HepG2 (cell line): ENCODE measurements around the gene ZNF280A. TPM values are rescaled to one million over a fixed set of nuclear protein-coding genes. Genes with fewer than 3 reads are reported as not detected.

ENCODE experiments used
- BORCS8-MEF2B ChIP-seq: sonication (generic); formaldehyde crosslinking; IDR thresholded peaks from 2 replicates; pipeline ENCODE4 v1.8.0; 2022; ENCODE audit warnings: mild to moderate bottlenecking, missing genetic modification reagents
- ETS1 ChIP-seq: sonication (generic); formaldehyde crosslinking; IDR thresholded peaks from 2 replicates; pipeline ENCODE4 v1.4.0; 2020; ENCODE audit warnings: missing genetic modification reagents
- FOSL1 ChIP-seq: sonication (generic); formaldehyde crosslinking; IDR thresholded peaks from 2 replicates; pipeline ENCODE4 v1.9.0; 2021; ENCODE audit warnings: missing genetic modification reagents, borderline replicate concordance
- HMG20A ChIP-seq: IDR thresholded peaks from 2 replicates; pipeline ENCODE4 v1.6.1; 2016; ENCODE audit warnings: borderline replicate concordance
- MIER3 ChIP-seq: IDR thresholded peaks from 2 replicates; pipeline ENCODE4 v1.6.1; 2016; ENCODE audit warnings: missing compliant biosample characterization, borderline replicate concordance
- MXI1 ChIP-seq: IDR thresholded peaks from 3 replicates; pipeline ENCODE4 v1.6.1; 2012; ENCODE audit warnings: low read depth, low read length, inconsistent platforms, borderline replicate concordance
- PHF8 ChIP-seq: sonication (generic); formaldehyde crosslinking; IDR thresholded peaks from 2 replicates; pipeline ENCODE4 v1.5.0; 2020; ENCODE audit warnings: missing genetic modification reagents
- PRDM10 ChIP-seq: sonication (generic); formaldehyde crosslinking; IDR thresholded peaks from 2 replicates; pipeline ENCODE4 v1.4.0; 2020; ENCODE audit warnings: low read depth, missing genetic modification reagents
- RAD51 ChIP-seq: fragments of 450-650 bp; IDR thresholded peaks from 2 replicates; pipeline ENCODE4 v1.6.1; 2016; ENCODE audit warnings: borderline replicate concordance
- SKIL ChIP-seq: sonication (generic); formaldehyde crosslinking; IDR thresholded peaks from 2 replicates; pipeline ENCODE4 v1.8.0; 2022; ENCODE audit warnings: missing genetic modification reagents, mild to moderate bottlenecking, moderate library complexity, borderline replicate concordance
- TCF7 ChIP-seq: sonication (generic); IDR thresholded peaks from 2 replicates; pipeline ENCODE4 v1.6.1; 2016; ENCODE audit warnings: antibody characterized with exemption, low read depth
- TMF1 ChIP-seq: sonication (generic); formaldehyde crosslinking; IDR thresholded peaks from 2 replicates; pipeline ENCODE4 v1.8.1; 2022; ENCODE audit warnings: low read depth, missing genetic modification reagents
- ZFP91 ChIP-seq: sonication (generic); formaldehyde crosslinking; IDR thresholded peaks from 2 replicates; pipeline ENCODE4 v1.9.0; 2022; ENCODE audit warnings: missing genetic modification reagents, mild to moderate bottlenecking, borderline replicate concordance
- ZNF10 ChIP-seq: sonication (generic); formaldehyde crosslinking; IDR thresholded peaks from 2 replicates; pipeline ENCODE4 v1.4.0; 2020; ENCODE audit warnings: mild to moderate bottlenecking, low read depth, missing genetic modification reagents, borderline replicate concordance
- ZNF552 ChIP-seq: sonication (generic); formaldehyde crosslinking; IDR thresholded peaks from 2 replicates; pipeline ENCODE4 v1.9.0; 2022; ENCODE audit warnings: missing genetic modification reagents, mild to moderate bottlenecking, borderline replicate concordance
- ZXDC ChIP-seq: sonication (generic); formaldehyde crosslinking; IDR thresholded peaks from 2 replicates; pipeline ENCODE4 v1.5.0; 2020; ENCODE audit warnings: mild to moderate bottlenecking, missing genetic modification reagents
- polyA plus RNA-seq, 8 experiments: library from polyadenylated mRNA; depleted of rRNA in 3 of 8; stranded (reverse) in 7 of 8; unstranded in 1 of 8; fragments of >200 nt; fragmentation: Illumina TruSeq in 4 of 8; extraction: Trizol in 4 of 8; gene quantifications; 2 replicates each; pipeline versions ENCODE4 v1.2.1 to v1.2.3, GENCODE V29; 2011 to 2016; ENCODE audit warnings: low read depth in 4 of 8, missing spikeins in 1 of 8, mixed read lengths in 1 of 8; ENCODE audit not compliant: insufficient read depth in 1 of 8
- total RNA-seq, 5 experiments: library from RNA; depleted of rRNA; stranded (reverse); fragments of >200 nt; fragmentation: Illumina TruSeq; extraction: Trizol; gene quantifications; 2 replicates each; pipeline ENCODE4 v1.2.3, GENCODE V29; 2016; ENCODE audit warnings: low read depth in 1 of 5

ZNF280A gene
- total and polyA plus RNA-seq, 2 of the 13 experiments (the other 11 are each of a cell fraction or from before 2014, with no cell fraction given), result 1.4 to 2.9 TPM

- TF ChIP-seq PRDM10, result no peak
- peak; percentile 89 for TF ChIP-seq ZFP91 (CRISPR knock-in tag)
- TF ChIP-seq TMF1, result peak; percentile 92
- no peak for TF ChIP-seq RAD51
- no peak for TF ChIP-seq TCF7
- TF ChIP-seq ZNF552 (CRISPR knock-in tag), result no peak
- peak; percentile 81; the same call in 1 of the 3 replicates for TF ChIP-seq MXI1
- TF ChIP-seq BORCS8-MEF2B (CRISPR knock-in tag), result peak; percentile 92
- no peak for TF ChIP-seq ETS1
- TF ChIP-seq MIER3, result no peak
- TF ChIP-seq FOSL1 (CRISPR knock-in tag), result no peak
- TF ChIP-seq PHF8 (CRISPR knock-in tag), result peak; percentile 89
- TF ChIP-seq ZNF10 (CRISPR knock-in tag), result no peak
- no peak for TF ChIP-seq ZXDC (CRISPR knock-in tag)
- no peak for TF ChIP-seq HMG20A (CRISPR knock-in tag)
- TF ChIP-seq SKIL (CRISPR knock-in tag), result no peak
Measured at GRCh38 chr22:22508274-22509176, 11.5 kb downstream of the ZNF280A start, which contains the start of gene ZNF280B (continued).
